HepG2 (cell line): ENCODE results near the gene VAMP2. TPM values are rescaled to one million over a fixed set of nuclear protein-coding genes. Genes with fewer than 3 reads are reported as not detected.

Source experiments
- ATM ChIP-seq: fragments of 450-650 bp; IDR thresholded peaks from 2 replicates; pipeline ENCODE4 v1.7.1; 2017; ENCODE audit warnings: mild to moderate bottlenecking, borderline replicate concordance
- BCL6 ChIP-seq: IDR thresholded peaks from 2 replicates; pipeline ENCODE4 v1.6.1; 2016; ENCODE audit warnings: missing genetic modification reagents, missing compliant biosample characterization
- CREBL2 ChIP-seq: sonication (generic); formaldehyde crosslinking; IDR thresholded peaks from 2 replicates; pipeline ENCODE4 v1.8.1; 2023; ENCODE audit warnings: missing genetic modification reagents, mild to moderate bottlenecking, borderline replicate concordance
- GPN1 ChIP-seq: sonication (generic); formaldehyde crosslinking; IDR thresholded peaks from 2 replicates; pipeline ENCODE4 v1.5.1; 2020; ENCODE audit warnings: missing genetic modification reagents, borderline replicate concordance
- GTF2F1 ChIP-seq: fragments of 150-350 bp; IDR thresholded peaks from 2 replicates; pipeline ENCODE4 v1.6.1; 2014; ENCODE audit warnings: low read length
- HES4 ChIP-seq: sonication (generic); formaldehyde crosslinking; IDR thresholded peaks from 2 replicates; pipeline ENCODE4 v1.9.0; 2021; ENCODE audit warnings: mild to moderate bottlenecking, missing genetic modification reagents, borderline replicate concordance
- IRF2 ChIP-seq: IDR thresholded peaks from 2 replicates; pipeline ENCODE4 v1.6.1; 2018; ENCODE audit warnings: missing genetic modification reagents, missing compliant biosample characterization
- JARID2 ChIP-seq: sonication (generic); formaldehyde crosslinking; IDR thresholded peaks from 2 replicates; pipeline ENCODE4 v1.8.1; 2023; ENCODE audit warnings: missing genetic modification reagents, inconsistent platforms; ENCODE audit not compliant: insufficient replicate concordance
- KLF16 ChIP-seq, 2 experiments: sonication (generic) in 1 of 2; formaldehyde crosslinking in 1 of 2; IDR thresholded peaks; 2 replicates each; pipeline versions ENCODE4 v1.6.1 to v1.8.0; 2016 to 2023; ENCODE audit warnings: missing genetic modification reagents in 2 of 2, missing compliant biosample characterization in 1 of 2
- NFKB2 ChIP-seq: sonication (generic); formaldehyde crosslinking; IDR thresholded peaks from 2 replicates; pipeline ENCODE4 v1.4.0; 2020; ENCODE audit warnings: missing genetic modification reagents, borderline replicate concordance
- PCBP2 ChIP-seq: fragments of 200-400 bp; formaldehyde crosslinking; optimal IDR thresholded peaks from 2 replicates; pipeline ENCODE3; 2018; ENCODE audit warnings: low read length, low read depth; ENCODE audit not compliant: poor library complexity, severe bottlenecking
- POGZ ChIP-seq: sonication (generic); formaldehyde crosslinking; IDR thresholded peaks from 2 replicates; pipeline ENCODE4 v1.4.0; 2020; ENCODE audit warnings: mild to moderate bottlenecking, missing genetic modification reagents
- RBFOX2 ChIP-seq: fragments of 200-400 bp; formaldehyde crosslinking; IDR thresholded peaks from 2 replicates; pipeline ENCODE4 v1.6.1; 2017; ENCODE audit warnings: low read depth, mild to moderate bottlenecking, low read length
- SMYD3 ChIP-seq: sonication (generic); formaldehyde crosslinking; IDR thresholded peaks from 2 replicates; pipeline ENCODE4 v1.8.1; 2023; ENCODE audit warnings: mild to moderate bottlenecking, missing genetic modification reagents
- SNAI1 ChIP-seq: sonication (generic); formaldehyde crosslinking; IDR thresholded peaks from 2 replicates; pipeline ENCODE4 v1.5.0; 2020; ENCODE audit warnings: mild to moderate bottlenecking, missing genetic modification reagents, borderline replicate concordance
- SOX5 ChIP-seq: IDR thresholded peaks from 2 replicates; pipeline ENCODE4 v1.6.1; 2016; ENCODE audit warnings: borderline replicate concordance
- ZBTB10 ChIP-seq: sonication (generic); formaldehyde crosslinking; IDR thresholded peaks from 2 replicates; pipeline ENCODE4 v1.4.0; 2020; ENCODE audit warnings: missing genetic modification reagents, borderline replicate concordance
- ZFAT ChIP-seq: sonication (generic); formaldehyde crosslinking; conservative IDR thresholded peaks from 2 replicates; pipeline ENCODE4 v1.8.1; 2023; ENCODE audit warnings: missing genetic modification reagents, inconsistent platforms
- ZFP37 ChIP-seq: sonication (generic); formaldehyde crosslinking; IDR thresholded peaks from 2 replicates; pipeline ENCODE4 v1.4.0; 2020; ENCODE audit warnings: missing genetic modification reagents, borderline replicate concordance
- ZNF136 ChIP-seq: sonication (generic); formaldehyde crosslinking; IDR thresholded peaks from 2 replicates; pipeline ENCODE4 v1.8.1; 2022; ENCODE audit warnings: low read depth, mild to moderate bottlenecking, moderate library complexity, missing genetic modification reagents
- ZNF264 ChIP-seq: sonication (generic); formaldehyde crosslinking; IDR thresholded peaks from 2 replicates; pipeline ENCODE4 v1.4.0; 2020; ENCODE audit warnings: missing genetic modification reagents
- ZNF737 ChIP-seq: sonication (generic); formaldehyde crosslinking; IDR thresholded peaks from 2 replicates; pipeline ENCODE4 v1.5.0; 2020; ENCODE audit warnings: missing genetic modification reagents, mild to moderate bottlenecking, borderline replicate concordance
- ZSCAN31 ChIP-seq: sonication (generic); formaldehyde crosslinking; IDR thresholded peaks from 2 replicates; pipeline ENCODE4 v1.5.0; 2020; ENCODE audit warnings: low read depth, mild to moderate bottlenecking, missing genetic modification reagents
- polyA plus RNA-seq, 8 experiments: library from polyadenylated mRNA; depleted of rRNA in 3 of 8; stranded (reverse) in 7 of 8; unstranded in 1 of 8; fragments of >200 nt; fragmentation: Illumina TruSeq in 4 of 8; extraction: Trizol in 4 of 8; gene quantifications; 2 replicates each; pipeline versions ENCODE4 v1.2.1 to v1.2.3, GENCODE V29; 2011 to 2016; ENCODE audit warnings: low read depth in 4 of 8, missing spikeins in 1 of 8, mixed read lengths in 1 of 8; ENCODE audit not compliant: insufficient read depth in 1 of 8
- total RNA-seq, 5 experiments: library from RNA; depleted of rRNA; stranded (reverse); fragments of >200 nt; fragmentation: Illumina TruSeq; extraction: Trizol; gene quantifications; 2 replicates each; pipeline ENCODE4 v1.2.3, GENCODE V29; 2016; ENCODE audit warnings: low read depth in 1 of 5
- TF ChIP-seq, protein P1 (sequence below): IDR thresholded peaks from 2 replicates; pipeline ENCODE4 v1.6.1; 2016; ENCODE audit warnings: missing genetic modification reagents, missing compliant biosample characterization

VAMP2 gene
- total and polyA plus RNA-seq, 2 of the 13 experiments (the other 11 are each of a cell fraction or from before 2014, with no cell fraction given), result 3.9 to 17.2 TPM

DNA sequence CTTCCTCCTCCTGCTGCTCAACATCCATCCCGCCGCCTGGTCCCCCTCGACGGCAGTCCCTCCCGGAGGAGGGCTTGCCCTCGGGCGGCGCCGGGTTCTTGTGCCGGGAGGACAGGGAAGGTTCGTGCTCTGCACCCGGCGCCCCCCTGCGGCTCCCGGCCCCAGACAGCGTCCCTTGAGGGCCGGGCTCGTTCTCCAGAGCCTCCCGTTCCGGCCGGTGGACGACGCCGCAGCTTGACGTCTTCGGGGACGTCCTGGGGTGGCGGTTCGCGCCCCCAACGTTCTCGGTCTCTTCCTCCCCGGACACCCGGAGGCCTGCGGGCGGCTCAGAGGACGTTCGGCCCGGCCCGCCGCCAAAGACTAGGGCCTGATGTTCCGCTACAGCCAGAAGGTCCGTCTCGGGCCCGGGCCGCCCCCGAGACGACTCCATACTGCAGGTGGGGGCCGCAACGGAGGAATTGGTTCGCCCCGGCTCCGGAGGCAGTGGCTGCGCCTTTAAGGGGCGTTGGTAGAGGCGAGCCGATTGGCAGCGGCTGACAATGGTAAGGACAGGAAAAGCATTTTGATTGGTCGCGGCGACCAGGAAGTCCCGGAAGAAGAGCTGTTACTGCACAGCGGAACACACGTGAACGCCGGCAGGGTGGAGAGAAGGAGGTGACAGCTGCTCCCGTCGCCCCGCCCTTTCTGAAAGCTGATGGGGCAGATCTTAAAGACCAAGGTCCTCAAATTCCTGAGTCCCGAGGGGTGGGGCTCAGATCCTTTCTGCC lies 27.1 kb upstream of the VAMP2 start, which contains the start of gene BORCS6 (continued):
- no peak for TF ChIP-seq JARID2 (CRISPR knock-in tag)
- TF ChIP-seq ZNF264 (CRISPR knock-in tag), result peak; percentile 26; the same call in 1 of the 2 replicates
- TF ChIP-seq ZBTB10 (CRISPR knock-in tag), result peak; percentile 67; the same call in 1 of the 2 replicates
- no peak for TF ChIP-seq PCBP2
- no peak for TF ChIP-seq ZNF737 (CRISPR knock-in tag)
- 0 out of 2 replicates have a peak, but pooled peaks have one; percentile 22 for TF ChIP-seq CREBL2
- TF ChIP-seq ATM, result no peak
- peak; percentile 8; the same call in 1 of the 2 replicates for TF ChIP-seq IRF2
- TF ChIP-seq GTF2F1, result no peak
- 0 out of 2 replicates have a peak, but pooled peaks have one; percentile 45 for TF ChIP-seq ZNF136 (CRISPR knock-in tag)
- no peak for TF ChIP-seq GPN1 (CRISPR knock-in tag)
- peak in 1 of 2 experiments; percentile 42; a peak in 1 of 4 replicates for TF ChIP-seq KLF16 (CRISPR knock-in tag; IDR thresholded peaks at IDR 0.05)
- peak; percentile 65 for TF ChIP-seq RBFOX2
- no peak for TF ChIP-seq NFKB2 (CRISPR knock-in tag)
- TF ChIP-seq, protein P1, sequence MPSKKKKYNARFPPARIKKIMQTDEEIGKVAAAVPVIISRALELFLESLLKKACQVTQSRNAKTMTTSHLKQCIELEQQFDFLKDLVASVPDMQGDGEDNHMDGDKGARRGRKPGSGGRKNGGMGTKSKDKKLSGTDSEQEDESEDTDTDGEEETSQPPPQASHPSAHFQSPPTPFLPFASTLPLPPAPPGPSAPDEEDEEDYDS (CRISPR knock-in tag), result peak; percentile 89
- peak; percentile 54; the same call in 1 of the 2 replicates for TF ChIP-seq ZSCAN31 (CRISPR knock-in tag)
- TF ChIP-seq BCL6 (CRISPR knock-in tag), result 0 out of 2 replicates have a peak, but pooled peaks have one; percentile 9
- no peak for TF ChIP-seq ZFAT
- no peak for TF ChIP-seq SNAI1
- 0 out of 2 replicates have a peak, but pooled peaks have one; percentile 46 for TF ChIP-seq SMYD3
- TF ChIP-seq HES4 (CRISPR knock-in tag), result peak; percentile 77; the same call in 1 of the 2 replicates
- TF ChIP-seq POGZ, result 0 out of 2 replicates have a peak, but pooled peaks have one; percentile 14
- peak; percentile 54; the same call in 1 of the 2 replicates for TF ChIP-seq SOX5
- TF ChIP-seq ZFP37 (CRISPR knock-in tag), result no peak
